HG03066 (cell line): ENCODE data around the gene MCF2L2.

ENCODE experiments used
- ATAC-seq: cut with Tn5 transposase; IDR thresholded peaks from one replicate; pipeline ENCODE4 v1.9.1; 2021; ENCODE audit warnings: low read depth; ENCODE audit not compliant: unreplicated experiment

The MCF2L2 gene

GRCh38 chr3:183328823-183329222 is 99.6 kb downstream of the MCF2L2 start:
- no peak for ATAC-seq

- ATAC-seq = no peak
Observed at GRCh38 chr3:183328164-183328563, 100.3 kb downstream of the MCF2L2 start.

GRCh38 chr3:183327343-183327742 is 101.1 kb downstream of the MCF2L2 start:
- no peak for ATAC-seq

- no peak for ATAC-seq
Observed at GRCh38 chr3:183324083-183324482, 104.3 kb downstream of the MCF2L2 start.

GRCh38 chr3:183319371-183319770 is 109.0 kb downstream of the MCF2L2 start:
- no peak for ATAC-seq

- ATAC-seq = no peak
Observed at GRCh38 chr3:183318877-183319276, 109.5 kb downstream of the MCF2L2 start.

- no peak for ATAC-seq
Observed at GRCh38 chr3:183317886-183318865, 110.2 kb downstream of the MCF2L2 start.

GRCh38 chr3:183317271-183317670 is 111.1 kb downstream of the MCF2L2 start:
- ATAC-seq = no peak

- no peak for ATAC-seq
Observed at GRCh38 chr3:183315739-183316138, 112.7 kb downstream of the MCF2L2 start.

GRCh38 chr3:183313764-183314163 is 114.7 kb downstream of the MCF2L2 start:
- no peak for ATAC-seq

GRCh38 chr3:183313351-183313750 is 115.1 kb downstream of the MCF2L2 start:
- no peak for ATAC-seq

- no peak for ATAC-seq
Observed at GRCh38 chr3:183312433-183312832, 116.0 kb downstream of the MCF2L2 start.

GRCh38 chr3:183310936-183311335 is 117.5 kb downstream of the MCF2L2 start:
- no peak for ATAC-seq

- no peak for ATAC-seq
Observed at GRCh38 chr3:183309276-183309675, 119.1 kb downstream of the MCF2L2 start.

- no peak for ATAC-seq
Observed at GRCh38 chr3:183308751-183309150, 119.7 kb downstream of the MCF2L2 start.

GRCh38 chr3:183307749-183308148 is 120.7 kb downstream of the MCF2L2 start:
- no peak for ATAC-seq

GRCh38 chr3:183306798-183307671 is 121.4 kb downstream of the MCF2L2 start:
- peak; percentile 88 for ATAC-seq

GRCh38 chr3:183303690-183304089 is 124.7 kb downstream of the MCF2L2 start:
- no peak for ATAC-seq

- ATAC-seq = no peak
Observed at GRCh38 chr3:183301937-183302580, 126.4 kb downstream of the MCF2L2 start.

GRCh38 chr3:183300996-183301562 is 127.3 kb downstream of the MCF2L2 start:
- ATAC-seq = no peak
